LNCaP clone FGC (cell line): ENCODE data around the gene TBX4.

ENCODE experiments used
- DNase-seq: peaks from one replicate; pipeline ENCODE4 v3.0.0-alpha.2; 2011; ENCODE audit warnings: low read depth
- H3K4me3 ChIP-seq: 2 replicates; pipeline ENCODE4 v1.5.1; 2011; ENCODE audit warnings: mild to moderate bottlenecking, low read depth, low read length, control low read depth
- TF ChIP-seq, protein P1 (sequence below): IDR thresholded peaks from 2 replicates; pipeline ENCODE4 v1.5.1; 2012; ENCODE audit warnings: mild to moderate bottlenecking; ENCODE audit not compliant: control insufficient read depth, insufficient read depth; ENCODE audit errors: extremely low read depth

Gene TBX4

GRCh38 chr17:61476476-61477203, 24.4 kb downstream of the TBX4 start:
- H3K4me3 ChIP-seq = no peak overlapping the region
- TF ChIP-seq, protein P1, sequence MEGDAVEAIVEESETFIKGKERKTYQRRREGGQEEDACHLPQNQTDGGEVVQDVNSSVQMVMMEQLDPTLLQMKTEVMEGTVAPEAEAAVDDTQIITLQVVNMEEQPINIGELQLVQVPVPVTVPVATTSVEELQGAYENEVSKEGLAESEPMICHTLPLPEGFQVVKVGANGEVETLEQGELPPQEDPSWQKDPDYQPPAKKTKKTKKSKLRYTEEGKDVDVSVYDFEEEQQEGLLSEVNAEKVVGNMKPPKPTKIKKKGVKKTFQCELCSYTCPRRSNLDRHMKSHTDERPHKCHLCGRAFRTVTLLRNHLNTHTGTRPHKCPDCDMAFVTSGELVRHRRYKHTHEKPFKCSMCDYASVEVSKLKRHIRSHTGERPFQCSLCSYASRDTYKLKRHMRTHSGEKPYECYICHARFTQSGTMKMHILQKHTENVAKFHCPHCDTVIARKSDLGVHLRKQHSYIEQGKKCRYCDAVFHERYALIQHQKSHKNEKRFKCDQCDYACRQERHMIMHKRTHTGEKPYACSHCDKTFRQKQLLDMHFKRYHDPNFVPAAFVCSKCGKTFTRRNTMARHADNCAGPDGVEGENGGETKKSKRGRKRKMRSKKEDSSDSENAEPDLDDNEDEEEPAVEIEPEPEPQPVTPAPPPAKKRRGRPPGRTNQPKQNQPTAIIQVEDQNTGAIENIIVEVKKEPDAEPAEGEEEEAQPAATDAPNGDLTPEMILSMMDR = no peak
- DNase-seq = no peak

- TF ChIP-seq, protein P1 = no peak
These were observed 25.1 kb downstream of the TBX4 start for GRCh38 chr17:61477204-61477834.

GRCh38 chr17:61478026-61478789, 26.0 kb downstream of the TBX4 start:
- no peak for DNase-seq
- TF ChIP-seq, protein P1 = no peak
- no peak overlapping the region for H3K4me3 ChIP-seq

More at GRCh38 chr17:61477204-61477834, 25.1 kb downstream of the TBX4 start:
- H3K4me3 ChIP-seq = no peak overlapping the region
- no peak for DNase-seq

DNA sequence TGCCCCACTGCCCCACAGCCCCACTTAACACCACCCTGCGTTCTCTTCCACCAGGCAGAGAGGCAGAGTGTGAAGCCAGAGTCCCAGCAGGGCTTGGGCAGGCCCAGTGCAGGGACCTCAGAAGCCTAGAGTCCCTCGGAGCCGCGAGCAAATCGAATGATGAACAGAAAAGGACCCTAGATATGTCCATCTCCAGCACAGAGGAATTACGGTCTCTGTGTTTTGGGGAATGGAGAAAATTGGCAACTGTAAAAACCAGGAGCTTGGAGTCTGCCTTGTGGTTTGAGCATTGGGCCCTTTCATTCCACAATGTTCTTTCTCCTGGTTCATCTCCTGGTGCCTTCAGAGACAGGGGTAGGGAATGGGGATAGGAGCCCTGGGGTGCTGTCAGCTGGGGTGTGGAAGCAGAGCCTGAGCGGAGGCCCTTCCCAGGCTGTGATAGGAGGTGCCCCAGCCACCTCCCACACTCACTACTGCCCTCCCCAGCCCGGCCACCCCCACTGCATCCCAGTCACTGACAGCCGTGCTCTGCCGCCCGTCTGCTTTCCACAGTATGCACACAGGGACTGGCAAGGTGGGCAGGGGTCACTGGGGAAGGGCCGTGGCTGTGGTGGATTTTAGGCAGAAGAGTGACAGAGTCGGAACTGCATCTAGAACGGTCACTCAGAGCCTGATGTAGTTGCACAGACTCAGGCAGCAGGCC, 26.7 kb downstream of the TBX4 start:
- no peak overlapping the region for H3K4me3 ChIP-seq
- TF ChIP-seq, protein P1 = no peak
- DNase-seq = no peak

DNA sequence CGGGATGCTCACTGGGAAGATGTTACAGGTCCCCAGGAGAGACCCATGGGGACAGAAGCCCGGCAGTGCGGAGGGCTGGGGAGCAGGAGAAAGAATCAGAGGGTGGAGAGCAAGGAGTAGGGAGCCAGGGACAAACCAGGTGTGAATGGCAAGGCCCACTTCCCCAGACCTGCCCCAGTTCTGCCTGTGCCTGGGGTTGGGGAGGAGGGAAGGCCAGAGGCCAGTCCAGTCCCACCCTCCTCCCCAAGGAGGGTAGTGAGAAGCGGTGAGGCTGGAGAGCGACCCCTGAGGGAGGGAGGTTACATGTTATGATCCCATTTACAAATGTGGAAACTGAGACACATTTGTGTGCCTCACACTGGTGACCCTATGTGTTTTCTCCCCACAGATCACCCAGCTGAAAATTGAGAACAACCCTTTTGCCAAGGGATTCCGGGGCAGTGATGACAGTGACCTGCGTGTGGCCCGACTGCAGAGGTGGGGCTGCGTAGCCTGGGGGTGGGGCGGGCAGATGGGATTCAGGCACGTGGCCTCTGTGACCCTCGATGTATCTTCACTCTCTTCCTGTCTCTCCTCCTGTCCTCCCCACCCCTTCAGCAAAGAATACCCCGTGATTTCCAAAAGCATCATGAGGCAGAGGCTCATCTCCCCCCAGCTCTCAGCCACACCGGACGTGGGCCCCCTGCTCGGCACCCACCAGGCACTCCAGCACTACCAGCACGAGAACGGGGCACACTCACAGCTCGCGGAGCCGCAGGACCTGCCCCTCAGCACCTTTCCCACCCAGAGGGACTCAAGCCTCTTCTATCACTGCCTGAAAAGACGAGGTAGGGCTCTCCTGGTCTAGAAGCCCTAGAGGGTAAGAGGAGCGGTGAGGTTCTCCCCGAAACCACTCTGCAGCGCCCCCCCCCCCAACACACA, 27.5 kb downstream of the TBX4 start:
- H3K4me3 ChIP-seq = no peak overlapping the region
- no peak for DNase-seq
- TF ChIP-seq, protein P1 = no peak

DNA sequence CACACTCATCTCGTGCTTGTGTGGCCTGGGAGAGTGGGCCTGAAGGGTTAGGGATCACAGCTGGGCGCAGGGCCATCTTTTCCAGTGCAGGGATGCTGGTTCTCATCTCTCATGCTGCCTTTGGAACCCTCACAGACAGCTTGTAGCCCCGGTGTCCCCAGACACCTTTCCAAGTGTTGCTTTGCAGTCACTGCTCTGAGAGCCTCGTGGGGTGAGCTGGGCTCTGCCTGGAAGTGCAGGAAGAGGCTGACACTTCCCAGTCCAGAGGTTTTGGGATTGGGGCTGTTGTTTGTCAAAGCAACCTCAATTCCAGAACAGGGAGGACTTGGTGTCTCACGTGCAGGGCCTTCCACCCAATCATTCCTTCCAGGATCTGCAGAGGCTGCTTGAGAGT, 28.2 kb downstream of the TBX4 start:
- TF ChIP-seq, protein P1 = no peak
- no peak for DNase-seq
- no peak overlapping the region for H3K4me3 ChIP-seq
